ENCODE measurements around the gene SNUPN.

DNA sequence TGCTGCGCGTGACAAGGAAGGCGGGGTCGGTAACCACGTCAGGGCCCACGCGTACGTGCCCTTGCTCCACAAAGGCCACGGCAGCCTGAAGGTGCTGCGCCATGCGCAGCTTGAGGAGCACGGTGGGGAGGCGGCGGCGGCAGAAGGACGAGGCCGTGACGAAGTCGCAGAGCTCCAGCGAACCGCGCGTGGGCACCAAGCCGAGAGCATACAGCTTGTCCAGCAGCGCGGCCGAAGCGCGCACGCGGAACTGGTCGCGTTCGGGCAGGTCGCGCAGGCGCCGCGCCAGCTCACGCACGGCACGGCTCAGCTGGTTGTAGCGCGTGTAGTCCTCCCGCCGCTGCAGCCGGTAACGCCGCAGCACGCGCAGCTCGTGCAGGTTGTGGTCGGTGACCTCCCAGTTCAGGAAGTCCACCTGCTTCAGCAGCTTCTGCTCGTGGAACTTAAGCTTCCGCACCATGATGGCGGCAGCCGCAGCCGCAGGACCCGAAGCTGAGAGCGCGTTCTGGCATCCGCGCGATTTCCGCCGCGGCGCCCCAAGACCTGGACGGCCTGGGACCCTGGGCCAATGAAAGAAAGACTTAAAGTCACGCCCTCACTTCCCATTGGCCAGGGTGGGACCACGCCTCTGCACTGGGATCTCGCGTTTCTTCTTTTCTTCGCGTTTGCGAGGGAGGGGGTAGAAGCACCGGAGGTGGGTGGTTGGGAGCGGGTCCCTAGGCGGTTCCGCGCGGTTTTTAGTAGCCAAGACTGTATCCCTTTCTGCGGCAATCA lies 14.4 kb upstream of the SNUPN start, which contains the start of gene IMP3:
- no peak for TF ChIP-seq CTCF (IDR thresholded peaks at IDR 0.05; ENCODE audit: poor library complexity)
- TF ChIP-seq EZH2 (IDR thresholded peaks at IDR 0.05; ENCODE audit: borderline replicate concordance) = no peak
- no peak for TF ChIP-seq EZH2phosphoT487 (IDR thresholded peaks at IDR 0.05; ENCODE audit: low read depth, severe bottlenecking, unreplicated experiment)

Data from hepatocyte (in vitro differentiated cells).